Urothelium cell line (cell line): ENCODE results near the gene MLST8.

Experiments
- DNase-seq: peaks from one replicate; pipeline ENCODE4 v3.0.0; 2011; ENCODE audit warnings: low spot score, mixed read lengths
- FAIRE-seq: peaks from 2 replicates; lab custom pipeline; 2011; peaks lifted over from hg19 to GRCh38; lab: Jason Lieb, UNC

MLST8 gene, protein sequence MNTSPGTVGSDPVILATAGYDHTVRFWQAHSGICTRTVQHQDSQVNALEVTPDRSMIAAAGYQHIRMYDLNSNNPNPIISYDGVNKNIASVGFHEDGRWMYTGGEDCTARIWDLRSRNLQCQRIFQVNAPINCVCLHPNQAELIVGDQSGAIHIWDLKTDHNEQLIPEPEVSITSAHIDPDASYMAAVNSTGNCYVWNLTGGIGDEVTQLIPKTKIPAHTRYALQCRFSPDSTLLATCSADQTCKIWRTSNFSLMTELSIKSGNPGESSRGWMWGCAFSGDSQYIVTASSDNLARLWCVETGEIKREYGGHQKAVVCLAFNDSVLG

GRCh38 chr16:2205104-2205966, at the start of gene MLST8:
Gene MLST8 (plus strand): TSS chr16:2205454. CDS start chr16:2206086, 632 bp downstream.
- DNase-seq: peak; percentile 98
- FAIRE-seq: peak; percentile 69

- DNase-seq: peak; percentile 18
- FAIRE-seq: no peak
Measured at GRCh38 chr16:2155977-2156848, 49.0 kb upstream of the MLST8 start.

DNA sequence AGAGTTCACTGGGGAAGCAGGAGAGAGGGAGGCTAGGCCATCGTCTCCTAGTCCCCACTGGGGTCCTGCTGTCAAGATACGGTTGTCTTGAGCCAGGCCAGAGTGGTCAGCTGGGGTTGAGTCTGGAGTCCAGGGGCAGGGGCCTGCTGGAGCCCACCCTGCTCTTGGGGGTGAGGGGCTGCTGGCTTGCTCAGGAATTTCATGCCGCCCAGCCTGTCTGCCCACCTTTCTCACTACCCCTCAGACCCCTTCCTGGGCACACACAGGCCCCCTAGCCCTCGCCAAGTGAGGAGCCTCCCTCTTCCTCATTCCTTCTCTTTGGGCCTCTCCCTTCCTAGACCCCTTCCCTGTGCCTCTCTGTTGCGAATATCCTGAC, 48.4 kb upstream of the MLST8 start:
- FAIRE-seq: no peak

GRCh38 chr16:2157480-2158261, 47.6 kb upstream of the MLST8 start:
- FAIRE-seq (no peak), DNase-seq (no peak)

More for the DNA sequence above, 48.4 kb upstream of the MLST8 start:
- DNase-seq: no peak

GRCh38 chr16:2158262-2158638, 47.0 kb upstream of the MLST8 start:
- no peak for DNase-seq
- no peak for FAIRE-seq

GRCh38 chr16:2159175-2159838, 45.9 kb upstream of the MLST8 start:
- FAIRE-seq (no peak), DNase-seq (no peak)

DNA sequence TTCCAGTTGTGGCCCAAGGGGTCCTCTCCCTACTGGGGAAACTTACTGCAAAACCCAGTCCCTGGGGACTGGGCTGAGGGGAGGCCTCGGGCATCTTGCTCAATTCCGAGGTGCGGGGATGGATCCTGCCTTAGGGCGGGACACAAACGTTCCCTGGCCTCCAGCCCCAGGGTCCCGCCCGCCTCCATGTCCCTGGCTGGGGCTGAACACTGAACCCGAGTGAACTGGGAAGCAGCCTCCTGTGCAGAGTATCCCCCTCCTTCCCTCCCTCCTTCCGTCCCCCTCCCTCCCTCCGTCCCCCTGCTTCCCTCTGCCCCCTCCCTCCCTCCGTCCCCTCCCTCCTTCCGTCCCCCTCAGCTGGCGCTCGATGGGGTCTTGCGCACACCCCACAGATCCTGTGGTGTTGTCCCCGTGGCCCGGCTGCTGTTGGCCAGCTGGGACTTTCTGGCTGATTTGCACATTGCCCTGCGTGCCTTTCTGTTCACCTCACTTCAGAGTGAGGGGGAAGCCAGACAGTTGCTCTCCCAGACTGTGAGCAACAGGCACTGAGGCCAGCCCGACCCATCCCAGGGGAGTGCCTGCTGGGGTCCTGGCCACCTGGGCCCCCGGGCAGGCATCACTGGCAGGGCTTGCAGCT, 44.2 kb upstream of the MLST8 start:
- FAIRE-seq (no peak), DNase-seq (no peak)

DNA sequence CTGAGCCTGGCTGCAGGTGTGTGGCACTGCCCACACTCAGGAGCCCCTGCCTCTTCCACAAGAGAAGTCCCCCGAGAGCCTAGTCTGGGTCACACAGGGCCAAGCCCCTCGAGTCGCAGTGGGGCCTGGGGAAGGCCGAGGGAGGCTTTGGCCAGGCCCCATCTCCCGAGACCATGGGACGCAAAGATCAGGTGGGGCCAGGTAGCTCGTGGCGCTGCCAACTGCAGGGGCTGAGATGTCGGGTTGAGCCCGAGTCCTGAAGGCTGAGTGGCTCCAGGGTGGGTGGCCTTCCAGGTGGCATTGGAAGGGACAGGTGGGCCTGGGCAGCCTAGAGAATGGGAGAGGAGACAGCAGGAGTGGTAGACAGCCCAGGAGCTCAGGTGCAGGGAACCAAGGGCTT, 43.3 kb upstream of the MLST8 start:
- no peak for FAIRE-seq
- no peak for DNase-seq

- DNase-seq (no peak), FAIRE-seq (no peak)
Measured at GRCh38 chr16:2162676-2163118, 42.6 kb upstream of the MLST8 start.

DNA sequence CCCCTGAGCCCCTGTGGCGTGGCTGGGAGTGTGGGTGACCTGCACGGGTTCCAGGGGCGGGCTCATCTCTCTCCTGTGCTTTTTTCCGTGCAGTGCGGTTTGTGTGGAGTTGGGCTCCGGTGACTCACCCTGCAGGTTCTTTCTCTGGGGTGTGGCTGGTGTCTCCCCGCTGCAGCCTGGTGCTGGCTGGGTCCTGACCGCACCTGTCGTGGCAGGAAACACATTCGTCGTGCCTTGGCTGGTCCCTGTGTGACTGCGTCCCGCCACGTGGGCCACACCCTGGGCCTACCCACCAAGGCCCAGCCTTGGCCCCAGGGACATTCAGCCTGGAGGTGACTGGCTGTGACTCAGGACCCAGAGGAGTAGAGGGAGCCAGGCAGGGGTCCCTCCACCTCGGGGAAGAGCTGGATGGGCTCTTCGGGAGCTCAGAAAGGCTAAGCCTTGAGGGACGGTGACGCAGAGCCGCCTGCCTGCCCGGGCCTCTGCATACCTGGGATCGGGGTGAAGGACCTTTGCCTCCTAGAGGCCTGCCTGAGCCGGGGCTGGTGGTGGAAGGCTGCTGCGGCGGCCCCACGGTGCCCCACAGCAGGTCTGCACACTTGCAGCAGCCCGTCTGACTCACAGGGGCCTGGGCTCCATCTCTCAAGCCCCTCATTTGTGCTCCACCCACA, 41.9 kb upstream of the MLST8 start:
- FAIRE-seq: no peak

DNA sequence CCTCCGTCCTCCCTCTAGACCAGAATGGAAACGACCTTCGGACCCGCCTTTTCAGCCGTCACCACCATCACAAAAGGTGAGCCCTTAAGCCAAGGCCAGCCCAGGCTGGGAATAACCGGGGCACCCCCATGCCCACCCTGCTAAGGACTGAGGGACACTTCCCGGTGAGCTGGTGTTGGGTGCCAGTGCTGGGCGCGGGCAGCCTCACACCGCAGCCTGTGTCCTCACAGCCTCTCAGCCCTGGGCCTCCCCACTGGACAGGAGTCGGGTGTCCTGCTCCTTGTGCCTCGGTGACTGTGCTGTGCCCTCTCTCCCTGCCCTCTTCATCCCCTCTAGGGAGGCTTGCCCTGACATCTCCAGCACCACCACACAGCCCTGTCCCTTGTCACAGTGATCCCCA, 39.4 kb upstream of the MLST8 start:
- DNase-seq (no peak), FAIRE-seq (peak; percentile 37)

More for the DNA sequence above, 41.9 kb upstream of the MLST8 start:
- DNase-seq: no peak

GRCh38 chr16:2166263-2167067, 38.8 kb upstream of the MLST8 start:
- no peak for FAIRE-seq
- no peak for DNase-seq

GRCh38 chr16:2167068-2167638, 38.1 kb upstream of the MLST8 start:
- FAIRE-seq (no peak), DNase-seq (no peak)

DNA sequence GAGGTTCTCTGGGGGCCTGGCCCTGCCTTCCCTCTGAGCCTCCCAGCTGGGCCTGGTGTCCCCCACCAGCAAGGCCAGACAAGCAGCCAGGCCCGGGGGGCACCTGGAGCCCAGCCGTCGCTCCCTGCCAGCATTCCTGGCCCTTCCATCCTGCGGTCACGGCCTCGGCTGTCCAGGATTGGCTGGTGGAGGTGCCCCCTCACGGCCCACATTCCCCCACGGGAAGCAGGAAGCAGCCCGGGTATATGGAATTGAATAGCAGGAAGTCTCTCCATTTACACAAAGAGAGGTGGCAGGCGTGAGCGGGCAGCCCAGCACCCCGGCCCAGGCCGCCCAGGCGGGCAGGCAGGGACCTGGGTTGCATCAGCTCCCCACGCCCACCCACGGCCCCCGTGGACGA, 35.2 kb upstream of the MLST8 start:
- no peak for FAIRE-seq

DNA sequence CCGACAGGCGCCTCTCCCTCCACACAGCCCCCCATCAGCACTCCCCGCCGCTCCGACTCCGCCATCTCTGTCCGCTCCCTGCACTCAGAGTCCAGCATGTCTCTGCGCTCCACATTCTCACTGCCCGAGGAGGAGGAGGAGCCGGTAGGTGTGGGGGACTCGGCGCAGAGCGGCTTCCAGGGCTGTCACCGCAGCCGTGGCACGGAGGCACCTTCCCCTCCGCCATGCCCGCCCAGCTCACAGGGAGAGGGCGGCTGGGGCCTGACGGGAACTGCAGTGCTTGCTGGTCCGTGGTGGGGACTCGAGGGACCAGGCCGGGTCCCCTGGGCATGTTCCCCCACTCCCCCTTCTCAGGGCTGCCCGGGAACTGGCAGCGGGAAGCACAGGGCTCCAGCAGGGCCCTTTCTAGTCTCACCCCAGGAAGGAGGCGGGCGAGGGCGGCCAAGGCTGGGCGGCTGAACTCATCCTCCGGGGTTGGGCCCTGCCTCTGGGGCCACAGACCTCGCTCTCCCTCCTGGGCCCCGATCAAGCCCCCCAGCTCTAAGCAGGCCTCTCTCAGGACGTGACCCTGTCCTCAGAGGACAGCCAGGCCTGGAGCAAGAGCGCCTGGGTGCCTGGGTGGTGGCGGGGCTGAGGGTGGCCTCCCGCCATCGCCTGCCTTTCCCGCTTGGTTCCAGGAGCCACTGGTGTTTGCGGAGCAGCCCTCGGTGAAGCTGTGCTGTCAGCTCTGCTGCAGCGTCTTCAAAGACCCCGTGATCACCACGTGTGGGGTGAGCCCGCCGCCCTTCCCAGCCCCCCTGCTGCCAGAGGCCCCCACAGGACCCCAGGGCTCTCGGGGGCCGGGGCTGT, 34.4 kb upstream of the MLST8 start:
- DNase-seq (no peak), FAIRE-seq (no peak)

More for the DNA sequence above, 35.2 kb upstream of the MLST8 start:
- no peak for DNase-seq

DNA sequence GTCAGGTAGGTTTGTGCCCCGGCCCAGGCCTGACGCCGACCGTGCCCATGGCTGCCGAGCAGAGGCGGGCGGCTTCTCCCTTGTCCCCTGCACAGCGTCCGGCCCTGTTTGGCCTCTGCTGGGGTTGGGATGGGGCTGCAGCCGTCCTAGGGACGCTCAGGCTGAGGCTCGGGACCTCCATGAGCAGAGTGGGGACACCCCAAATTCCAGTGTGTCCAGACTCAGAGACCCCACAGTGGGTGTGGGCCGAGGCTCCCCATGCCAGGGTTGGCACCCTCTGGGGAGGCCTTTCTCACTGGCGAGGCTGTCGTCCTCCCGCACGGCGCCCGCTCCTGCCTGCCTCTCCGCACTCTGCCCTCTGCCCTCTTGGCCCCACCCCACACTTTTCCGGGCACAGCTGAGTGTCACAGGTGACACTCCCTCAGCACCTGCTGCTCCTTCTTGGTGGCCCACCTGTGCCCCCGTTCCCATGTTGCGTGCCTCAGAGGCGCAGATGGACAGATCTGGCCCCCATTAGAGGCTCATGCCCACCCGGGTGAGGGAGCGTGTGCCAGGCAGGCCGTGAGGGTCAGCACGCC, 33.6 kb upstream of the MLST8 start:
- FAIRE-seq (no peak), DNase-seq (no peak)
